H1 (cell line): Measurements from ENCODE around the gene CENPC. TPM values are rescaled to one million over a fixed set of nuclear protein-coding genes. Genes with fewer than 3 reads are reported as not detected.
"Not testable (repeated sequence)": the region's sequence is repeated elsewhere in the genome, so short reads cannot be mapped to it uniquely, and the experiment has no call there.

Source experiments
- CTCF ChIA-PET: fragments of 300-600 bp; sonication (Branson Sonifier 250); formaldehyde crosslinking; loops from one replicate; lab custom pipeline; 2021; ENCODE audit not compliant: partially characterized antibody; lab: Charles Lee
- POLR2A ChIA-PET: fragments of 300-600 bp; sonication (Branson Sonifier 250); formaldehyde crosslinking; loops from one replicate; lab custom pipeline; 2021; ENCODE audit warnings: inconsistent platforms; ENCODE audit not compliant: partially characterized antibody; lab: Charles Lee
- DNase-seq, 2 experiments: peaks; one replicate each; pipeline versions ENCODE4 v3.0.0 to v3.0.0-alpha.2; 2010 to 2022; ENCODE audit warnings: low spot score in 2 of 2, low read depth in 1 of 2, mixed read lengths in 1 of 2
- FAIRE-seq: peaks from 2 replicates; lab custom pipeline; 2011; peaks lifted over from hg19 to GRCh38; lab: Jason Lieb, UNC
- H2AFZ ChIP-seq: 2 replicates; pipeline ENCODE4 v1.8.1; 2012; ENCODE audit warnings: low read length, inconsistent platforms
- H2AK5ac ChIP-seq: 2 replicates; pipeline ENCODE4 v1.6.1; 2013; ENCODE audit warnings: low read depth, low read length
- H2BK120ac ChIP-seq: replicated peaks from 2 replicates; pipeline ENCODE3; 2013; ENCODE audit warnings: low read depth, low read length, inconsistent platforms
- H2BK12ac ChIP-seq: 2 replicates; pipeline ENCODE4 v1.6.1; 2013; ENCODE audit warnings: low read depth, low read length
- H2BK15ac ChIP-seq: 2 replicates; pipeline ENCODE4 v1.6.1; 2013; ENCODE audit warnings: low read length
- H2BK20ac ChIP-seq: 2 replicates; pipeline ENCODE4 v1.6.1; 2013; ENCODE audit warnings: low read length
- H2BK5ac ChIP-seq: 2 replicates; pipeline ENCODE4 v1.6.1; 2013; ENCODE audit warnings: low read depth, low read length
- H3K14ac ChIP-seq: 2 replicates; pipeline ENCODE4 v1.6.1; 2013; ENCODE audit warnings: inconsistent platforms; ENCODE audit not compliant: insufficient read length
- H3K18ac ChIP-seq: 2 replicates; pipeline ENCODE4 v1.6.1; 2013; ENCODE audit warnings: low read length; ENCODE audit errors: extremely low read depth
- H3K23ac ChIP-seq: 2 replicates; pipeline ENCODE4 v1.6.1; 2013; ENCODE audit warnings: inconsistent platforms; ENCODE audit not compliant: insufficient read length
- H3K23me2 ChIP-seq: 2 replicates; pipeline ENCODE4 v1.6.1; 2013; ENCODE audit warnings: low read depth, low read length
- H3K27ac ChIP-seq: 2 replicates; pipeline ENCODE4 v1.6.1; 2011; ENCODE audit warnings: low read depth, low read length, inconsistent platforms
- H3K27me3 ChIP-seq, 4 experiments: replicated peaks in 1 of 4; 1 replicate in 1 of 4; 2 replicates in 3 of 4; pipeline versions ENCODE4 v1.6.1 to v1.8.1; 2011 to 2013; ENCODE audit warnings: low read length in 3 of 4, mild to moderate bottlenecking in 3 of 4, inconsistent platforms in 2 of 4, mixed read lengths in 2 of 4, moderate library complexity in 1 of 4; ENCODE audit not compliant: control insufficient read depth in 3 of 4, insufficient read depth in 3 of 4; ENCODE audit errors: extremely low read depth in 1 of 4
- H3K36me3 ChIP-seq, 4 experiments: 2 replicates each; pipeline versions ENCODE4 v1.6.1 to v1.8.1; 2011 to 2013; ENCODE audit warnings: mild to moderate bottlenecking in 4 of 4, low read length in 3 of 4, moderate library complexity in 2 of 4, control low read depth in 1 of 4, inconsistent platforms in 1 of 4; ENCODE audit not compliant: insufficient read depth in 4 of 4, control insufficient read depth in 2 of 4
- H3K4ac ChIP-seq: replicated peaks from 2 replicates; pipeline ENCODE3; 2013; ENCODE audit warnings: low read length, low read depth, mixed read lengths, inconsistent platforms; ENCODE audit not compliant: insufficient read length
- H3K4me1 ChIP-seq, 4 experiments: replicated peaks in 1 of 4; 1 replicate in 1 of 4; 2 replicates in 3 of 4; pipeline versions ENCODE4 v1.6.1 to v1.8.1; 2011 to 2013; ENCODE audit warnings: low read length in 3 of 4, inconsistent platforms in 2 of 4, mixed read lengths in 1 of 4; ENCODE audit not compliant: insufficient read depth in 4 of 4, control insufficient read depth in 3 of 4
- H3K4me2 ChIP-seq, 2 experiments: 2 replicates each; pipeline versions ENCODE4 v1.6.1 to v1.8.1; 2011 to 2013; ENCODE audit warnings: low read depth in 2 of 2, low read length in 2 of 2, control low read depth in 1 of 2, inconsistent platforms in 1 of 2, mild to moderate bottlenecking in 1 of 2; ENCODE audit not compliant: insufficient read depth in 1 of 2
- H3K4me3 ChIP-seq, 4 experiments: fragments of 200-600, 300-600 bp in 1 of 4; sonication (generic), shearing (Covaris generic), sonication (Bioruptor Twin) in 1 of 4; 2 replicates each; pipeline versions ENCODE4 v1.5.1 to v1.8.1; 2011 to 2016; ENCODE audit warnings: low read length in 4 of 4, low read depth in 3 of 4, control low read depth in 2 of 4, inconsistent platforms in 2 of 4, mild to moderate bottlenecking in 2 of 4, mixed read lengths in 1 of 4, moderate library complexity in 1 of 4; ENCODE audit not compliant: insufficient read depth in 2 of 4; ENCODE audit errors: extremely low read depth in 1 of 4
- H3K56ac ChIP-seq: replicated peaks from 2 replicates; pipeline ENCODE3; 2013; ENCODE audit warnings: low read depth, mild to moderate bottlenecking, mixed read lengths, low read length, inconsistent platforms; ENCODE audit not compliant: insufficient read length
- H3K79me1 ChIP-seq: 2 replicates; pipeline ENCODE4 v1.6.1; 2013; ENCODE audit warnings: low read depth, low read length, control low read depth
- H3K79me2 ChIP-seq, 2 experiments: 2 replicates each; pipeline versions ENCODE4 v1.6.1 to v1.8.1; 2012 to 2013; ENCODE audit warnings: low read length in 2 of 2, mild to moderate bottlenecking in 2 of 2, inconsistent platforms in 1 of 2; ENCODE audit not compliant: insufficient read depth in 2 of 2, control insufficient read depth in 1 of 2
- H3K9ac ChIP-seq, 4 experiments: replicated peaks in 1 of 4; 1 replicate in 1 of 4; 2 replicates in 3 of 4; pipeline versions ENCODE4 v1.6.1 to v1.8.1; 2011 to 2013; ENCODE audit warnings: low read depth in 3 of 4, low read length in 3 of 4, control low read depth in 2 of 4, mild to moderate bottlenecking in 2 of 4, moderate library complexity in 2 of 4, inconsistent platforms in 1 of 4; ENCODE audit errors: extremely low read depth in 1 of 4
- H3K9me3 ChIP-seq, 2 experiments: 2 replicates each; pipeline versions ENCODE4 v1.6.1 to v1.8.1; 2012 to 2013; ENCODE audit warnings: mild to moderate bottlenecking in 2 of 2, moderate library complexity in 2 of 2, control low read depth in 1 of 2, inconsistent platforms in 1 of 2, low read depth in 1 of 2, low read length in 1 of 2, mixed read lengths in 1 of 2; ENCODE audit not compliant: insufficient read depth in 2 of 2
- H4K20me1 ChIP-seq, 2 experiments: replicated peaks in 1 of 2; 2 replicates each; pipeline versions ENCODE3 to v1.8.1; 2011 to 2013; ENCODE audit warnings: inconsistent platforms in 2 of 2, low read length in 2 of 2, mild to moderate bottlenecking in 1 of 2; ENCODE audit not compliant: insufficient read depth in 2 of 2, control insufficient read depth in 1 of 2
- H4K5ac ChIP-seq: 2 replicates; pipeline ENCODE4 v1.6.1; 2013; ENCODE audit warnings: low read length, low read depth, mixed read lengths, inconsistent platforms; ENCODE audit not compliant: insufficient read length
- H4K8ac ChIP-seq: 2 replicates; pipeline ENCODE4 v1.8.0; 2013; ENCODE audit warnings: mild to moderate bottlenecking, moderate library complexity, low read length, inconsistent platforms; ENCODE audit not compliant: insufficient read depth; ENCODE audit errors: extremely low read depth
- H4K91ac ChIP-seq: replicated peaks from 2 replicates; pipeline ENCODE3; 2013; ENCODE audit warnings: low read length, mixed read lengths, inconsistent platforms; ENCODE audit not compliant: insufficient read length
- WGBS, 2 experiments: shearing (Covaris generic) in 1 of 2; methylation state at CpG; one replicate each; pipeline versions ENCODE4 v1.1.6 to v1.1.7; 2013 to 2015; ENCODE audit warnings: low lambda C conversion rate in 2 of 2, mixed read lengths in 2 of 2, inconsistent platforms in 1 of 2, low coverage in 1 of 2, missing lambda C conversion rate in 1 of 2; ENCODE audit not compliant: insufficient replicate concordance in 2 of 2, insufficient coverage in 1 of 2, insufficient read length in 1 of 2; ENCODE audit errors: extremely low coverage in 1 of 2, missing lambda C conversion rate in 1 of 2; 5-methylcytosine and 5-hydroxymethylcytosine counted together
- polyA plus RNA-seq, 7 experiments: library from polyadenylated mRNA; depleted of rRNA in 3 of 7; stranded (reverse) in 5 of 7; unstranded in 2 of 7; fragments of >200 nt in 5 of 7; fragments of 200-250 nt in 2 of 7; gene quantifications; 1 replicate in 5 of 7; 2 replicates in 1 of 7; 4 replicates in 1 of 7; pipeline versions ENCODE4 v1.2.1 to v1.2.3, GENCODE V29; 2011 to 2013; ENCODE audit warnings: missing spikeins in 2 of 7, mixed read lengths in 2 of 7
- total RNA-seq: library from RNA; stranded (reverse); fragmentation: NEBNext Ultra II Directional; extraction: Animal tissue kit (Norgen Biotek cat#: 25700); gene quantifications from 2 replicates; pipeline ENCODE4 v1.2.1, GENCODE V29; 2021

The CENPC gene
- total and polyA plus RNA-seq, 2 of the 8 experiments (the other 6 are each of a cell fraction or from before 2014, with no cell fraction given): 2.8 to 15.7 TPM

DNA sequence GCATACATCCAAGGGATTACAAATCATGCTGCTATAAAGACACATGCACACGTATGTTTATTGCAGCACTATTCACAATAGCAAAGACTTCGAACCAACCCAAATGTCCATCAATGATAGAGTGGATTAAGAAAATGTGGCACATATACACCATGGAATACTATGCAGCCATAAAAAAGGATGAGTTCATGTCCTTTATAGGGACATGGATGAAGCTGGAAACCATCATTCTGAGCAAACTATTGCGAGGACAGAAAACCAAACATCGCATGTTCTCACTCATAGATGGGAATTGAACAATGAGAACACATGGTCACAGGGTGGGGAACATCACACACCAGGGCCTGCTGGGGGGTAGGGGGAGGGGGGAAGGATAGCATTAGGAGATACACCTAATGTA is 12.9 kb downstream of the CENPC start:
- H3K79me1 ChIP-seq, H3K18ac ChIP-seq, H3K4me2 ChIP-seq, DNase-seq, H4K8ac ChIP-seq, H3K27ac ChIP-seq, H4K5ac ChIP-seq, H2BK15ac ChIP-seq, H3K4me1 ChIP-seq, H3K4me3 ChIP-seq, H3K14ac ChIP-seq, H4K20me1 ChIP-seq, CTCF ChIA-PET, H2BK20ac ChIP-seq, H2BK12ac ChIP-seq, H3K9me3 ChIP-seq, H3K23me2 ChIP-seq, H2AK5ac ChIP-seq, H3K4ac ChIP-seq, POLR2A ChIA-PET, H3K56ac ChIP-seq, H2BK120ac ChIP-seq, H4K91ac ChIP-seq, H2BK5ac ChIP-seq, H3K79me2 ChIP-seq, FAIRE-seq, H2AFZ ChIP-seq, H3K27me3 ChIP-seq, H3K23ac ChIP-seq, H3K9ac ChIP-seq: not testable (repeated sequence)
- peaks cover under 1 to 42% (median 13%) of the 10 kb centered on the region in 4 experiments; a peak in 7 of 8 replicates for H3K36me3 ChIP-seq
- 93% methylated on average over 4 of the region's 4 CpGs; no CpG with 5 or more reads in 1 of the 2 experiments for WGBS, 2 experiments
